ENCODE data around the gene ZNF664.

ZNF664 gene

DNA sequence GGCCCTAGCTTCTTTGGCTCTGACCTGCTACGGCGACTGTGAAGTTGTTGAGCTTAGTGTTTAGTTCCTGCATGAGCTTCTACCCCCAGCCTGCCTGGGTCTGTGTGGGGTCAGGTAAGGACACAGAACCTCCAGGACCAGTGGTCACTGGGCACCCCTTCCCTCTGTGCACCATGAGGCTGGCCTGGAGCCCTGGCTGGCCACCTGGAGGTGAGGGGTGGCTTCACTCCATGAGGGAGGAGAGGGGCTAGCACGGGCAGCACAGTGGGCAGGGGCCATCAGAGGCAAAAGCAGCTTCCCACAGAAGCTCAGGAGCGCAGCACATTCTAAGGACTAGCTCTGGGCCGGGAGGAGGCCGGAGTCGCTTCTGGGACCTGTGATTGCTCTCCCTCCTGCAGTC is 37.1 kb upstream of the ZNF664 start:
- WGBS, result 91% methylated on average over 7 of the region's 7 CpGs
- H3K4me1 ChIP-seq (ENCODE audit: insufficient read depth, low read length), result no peaks in the 10 kb centered on the region
- H3K27me3 ChIP-seq (ENCODE audit: insufficient read depth, low read length), result no peaks in the 10 kb centered on the region
- no peak overlapping the region for H3K9ac ChIP-seq (ENCODE audit: low read depth, low read length)
- H3K4me3 ChIP-seq (ENCODE audit: low read length), result no peak overlapping the region
- no peaks in the 10 kb centered on the region for H3K9me3 ChIP-seq (ENCODE audit: insufficient read depth, low read depth, low read length)
- no peaks in the 10 kb centered on the region for H3K36me3 ChIP-seq (ENCODE audit: insufficient read depth, low read length)
- H3K27ac ChIP-seq (ENCODE audit: low read depth, low read length), result no peak overlapping the region

DNA sequence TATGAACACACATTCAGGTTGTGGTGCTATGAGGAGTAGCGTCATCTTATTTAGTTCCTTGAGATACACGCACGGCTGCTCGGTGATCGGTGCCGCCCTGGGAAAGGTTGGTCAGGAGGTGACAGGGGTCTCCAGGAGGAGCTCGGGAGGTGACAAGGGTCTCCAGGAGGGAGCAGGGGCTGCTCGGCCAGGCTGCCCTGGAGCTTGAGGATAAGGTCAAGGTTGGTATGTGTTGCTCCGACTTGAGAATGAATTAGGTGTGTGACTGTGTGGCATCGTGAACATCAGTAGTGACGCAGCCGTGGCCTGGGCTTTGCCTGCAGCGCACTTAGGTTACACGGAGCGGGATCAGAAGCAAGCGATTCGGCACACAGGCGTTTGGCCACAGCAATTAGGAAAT is 36.5 kb upstream of the ZNF664 start:
- H3K27ac ChIP-seq (ENCODE audit: low read depth, low read length), result no peak overlapping the region
- H3K4me1 ChIP-seq (ENCODE audit: insufficient read depth, low read length), result no peaks in the 10 kb centered on the region
- 93% methylated on average over 18 of the region's 18 CpGs for WGBS
- H3K9me3 ChIP-seq (ENCODE audit: insufficient read depth, low read depth, low read length), result peaks cover 2% of the 10 kb centered on the region; the same call in 1 of the 2 replicates
- H3K9ac ChIP-seq (ENCODE audit: low read depth, low read length), result no peak overlapping the region
- H3K36me3 ChIP-seq (ENCODE audit: insufficient read depth, low read length), result no peaks in the 10 kb centered on the region
- no peaks in the 10 kb centered on the region for H3K27me3 ChIP-seq (ENCODE audit: insufficient read depth, low read length)
- H3K4me3 ChIP-seq (ENCODE audit: low read length), result no peak overlapping the region

DNA sequence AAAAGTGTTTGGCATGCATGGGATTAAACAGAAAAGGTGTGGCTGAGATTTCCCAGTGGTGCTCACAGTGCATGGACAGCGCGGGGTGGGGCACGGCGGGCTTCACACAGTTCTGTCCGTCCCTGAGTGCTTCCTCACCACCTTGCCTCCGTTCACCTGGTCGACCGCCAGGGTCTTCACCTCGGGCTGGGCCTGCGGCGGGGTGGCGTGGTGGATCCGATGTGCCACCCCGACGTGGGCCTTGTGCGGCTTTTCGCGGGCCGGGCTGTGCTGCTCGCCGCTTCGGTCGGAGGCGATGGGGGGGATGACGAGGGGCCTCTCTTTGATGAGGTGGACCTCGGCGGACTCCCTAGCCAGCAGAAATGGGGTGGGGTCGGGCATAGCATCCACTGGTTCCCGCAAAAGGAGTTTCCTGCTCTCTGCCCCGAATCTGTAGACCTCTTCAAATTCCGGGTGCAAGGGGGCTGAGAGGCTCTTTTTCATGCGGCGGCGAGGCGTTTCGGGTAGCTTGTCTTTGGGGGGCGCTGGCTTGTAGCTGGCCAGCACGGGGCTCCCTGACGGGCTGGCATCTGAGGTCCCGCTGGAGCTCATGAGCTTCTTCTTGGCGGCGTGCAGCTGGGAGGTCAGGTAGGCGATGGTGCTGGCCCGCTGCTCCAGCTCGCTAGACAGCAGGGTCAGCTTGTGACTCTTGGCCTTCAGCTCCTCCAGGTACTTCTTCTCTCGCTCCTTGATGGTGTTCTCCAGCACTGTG is 35.9 kb upstream of the ZNF664 start:
- H3K9ac ChIP-seq (ENCODE audit: low read depth, low read length), result no peak overlapping the region
- H3K27ac ChIP-seq (ENCODE audit: low read depth, low read length), result no peak overlapping the region
- H3K4me3 ChIP-seq (ENCODE audit: low read length), result no peak overlapping the region
- H3K36me3 ChIP-seq (ENCODE audit: insufficient read depth, low read length), result no peaks in the 10 kb centered on the region
- no peaks in the 10 kb centered on the region for H3K27me3 ChIP-seq (ENCODE audit: insufficient read depth, low read length)
- 94% methylated on average over 46 of the region's 46 CpGs for WGBS
- H3K4me1 ChIP-seq (ENCODE audit: insufficient read depth, low read length), result no peaks in the 10 kb centered on the region
- H3K9me3 ChIP-seq (ENCODE audit: insufficient read depth, low read depth, low read length), result peaks cover 5% of the 10 kb centered on the region; the same call in 1 of the 2 replicates

DNA sequence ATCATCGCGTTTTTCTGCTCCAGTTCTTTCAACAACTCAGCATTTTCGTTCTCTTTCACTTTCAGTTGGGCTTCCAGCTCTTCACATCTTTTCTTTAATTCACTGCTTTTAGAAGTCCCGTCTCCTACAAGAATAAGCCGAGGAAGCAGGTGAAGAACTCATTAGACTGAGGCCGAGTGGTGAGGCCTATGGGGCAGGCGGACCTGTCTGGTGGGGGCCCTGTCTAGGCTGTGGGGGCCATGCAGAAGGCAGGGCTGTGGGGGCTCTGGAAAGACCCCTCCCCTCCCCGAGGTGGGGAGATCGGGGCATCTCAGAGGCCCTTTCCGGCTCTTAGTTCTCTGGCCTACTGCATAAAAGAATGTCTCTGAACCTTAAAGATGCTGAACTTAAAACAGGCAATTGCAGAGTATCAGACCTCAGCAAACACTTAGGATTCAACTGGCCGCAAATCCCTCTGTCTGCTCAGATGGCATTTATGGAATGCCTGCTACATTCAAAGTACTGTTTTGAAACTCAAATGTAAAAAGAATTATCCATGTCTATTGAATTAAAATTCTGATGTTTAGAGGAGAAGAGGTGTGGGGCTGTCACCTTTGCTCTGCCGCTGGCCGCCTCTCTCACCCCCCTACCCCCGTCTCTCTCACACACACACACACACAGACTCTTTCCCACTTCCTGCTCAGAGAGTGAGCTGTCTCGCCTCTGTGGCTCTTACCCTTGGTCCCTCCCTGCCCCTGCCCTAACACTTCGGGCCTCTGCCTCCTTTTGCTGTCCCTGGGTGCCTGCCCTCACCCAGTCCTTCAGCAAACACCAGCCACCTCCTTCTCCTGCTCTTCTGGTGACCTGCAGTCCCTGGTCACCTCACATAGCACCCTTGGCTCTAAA is 35.1 kb upstream of the ZNF664 start:
- H3K27ac ChIP-seq (ENCODE audit: low read depth, low read length), result no peak overlapping the region
- H3K4me1 ChIP-seq (ENCODE audit: insufficient read depth, low read length), result no peaks in the 10 kb centered on the region
- peaks cover 5% of the 10 kb centered on the region; the same call in 1 of the 2 replicates for H3K9me3 ChIP-seq (ENCODE audit: insufficient read depth, low read depth, low read length)
- H3K36me3 ChIP-seq (ENCODE audit: insufficient read depth, low read length), result no peaks in the 10 kb centered on the region
- H3K9ac ChIP-seq (ENCODE audit: low read depth, low read length), result no peak overlapping the region
- no peak overlapping the region for H3K4me3 ChIP-seq (ENCODE audit: low read length)
- H3K27me3 ChIP-seq (ENCODE audit: insufficient read depth, low read length), result no peaks in the 10 kb centered on the region
- 93% methylated on average over 16 of the region's 16 CpGs for WGBS

DNA sequence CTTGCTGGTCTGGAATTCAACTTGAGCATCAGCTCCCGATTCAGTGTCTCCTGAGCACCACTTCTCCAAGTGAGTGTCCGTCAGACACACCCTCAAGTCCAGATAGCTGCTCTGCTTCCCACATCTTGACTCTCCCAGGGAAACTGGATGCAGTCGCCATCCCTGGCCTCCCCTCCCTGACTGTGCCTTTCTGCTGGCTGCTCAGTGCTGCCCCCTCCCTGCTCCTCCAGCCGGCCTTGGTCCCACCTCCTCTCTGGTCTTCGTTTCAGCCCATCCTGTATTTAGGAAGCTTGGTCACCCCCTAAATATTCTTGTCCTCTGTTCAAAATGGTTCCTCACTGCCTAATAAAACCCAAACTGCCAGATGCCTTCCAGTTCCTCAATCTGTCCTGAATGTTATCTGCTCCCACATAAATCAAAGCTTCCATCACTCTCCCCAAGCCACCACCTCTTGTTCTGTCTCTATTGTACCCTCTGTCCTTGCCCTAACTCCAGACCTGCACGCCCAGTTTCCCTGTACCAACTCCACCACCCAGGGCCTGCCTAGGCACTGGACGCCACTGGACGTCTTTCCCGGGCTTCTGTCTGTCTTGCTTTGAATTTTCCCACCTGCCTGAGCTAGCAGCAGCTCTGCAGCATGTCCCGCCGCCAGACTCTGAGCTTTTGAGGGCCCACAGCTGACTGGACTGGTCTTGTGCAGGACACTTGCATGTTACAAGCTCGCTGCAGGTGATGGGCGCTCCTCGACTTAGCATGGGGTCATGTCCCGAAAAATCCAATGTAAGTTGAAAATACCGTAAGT is 34.1 kb upstream of the ZNF664 start:
- Histone ChIP-seq H3K27ac (ENCODE audit: low read depth, low read length) (no peak overlapping the region), H3K9me3 (ENCODE audit: insufficient read depth, low read depth, low read length) (peaks cover 5% of the 10 kb centered on the region; the same call in 1 of the 2 replicates), H3K27me3 (ENCODE audit: insufficient read depth, low read length) (no peaks in the 10 kb centered on the region), H3K4me3 (ENCODE audit: low read length) (no peak overlapping the region), H3K36me3 (ENCODE audit: insufficient read depth, low read length) (no peaks in the 10 kb centered on the region), H3K9ac (ENCODE audit: low read depth, low read length) (no peak overlapping the region), H3K4me1 (ENCODE audit: insufficient read depth, low read length) (no peaks in the 10 kb centered on the region)
- 80% methylated on average over 16 of the region's 16 CpGs for WGBS

DNA sequence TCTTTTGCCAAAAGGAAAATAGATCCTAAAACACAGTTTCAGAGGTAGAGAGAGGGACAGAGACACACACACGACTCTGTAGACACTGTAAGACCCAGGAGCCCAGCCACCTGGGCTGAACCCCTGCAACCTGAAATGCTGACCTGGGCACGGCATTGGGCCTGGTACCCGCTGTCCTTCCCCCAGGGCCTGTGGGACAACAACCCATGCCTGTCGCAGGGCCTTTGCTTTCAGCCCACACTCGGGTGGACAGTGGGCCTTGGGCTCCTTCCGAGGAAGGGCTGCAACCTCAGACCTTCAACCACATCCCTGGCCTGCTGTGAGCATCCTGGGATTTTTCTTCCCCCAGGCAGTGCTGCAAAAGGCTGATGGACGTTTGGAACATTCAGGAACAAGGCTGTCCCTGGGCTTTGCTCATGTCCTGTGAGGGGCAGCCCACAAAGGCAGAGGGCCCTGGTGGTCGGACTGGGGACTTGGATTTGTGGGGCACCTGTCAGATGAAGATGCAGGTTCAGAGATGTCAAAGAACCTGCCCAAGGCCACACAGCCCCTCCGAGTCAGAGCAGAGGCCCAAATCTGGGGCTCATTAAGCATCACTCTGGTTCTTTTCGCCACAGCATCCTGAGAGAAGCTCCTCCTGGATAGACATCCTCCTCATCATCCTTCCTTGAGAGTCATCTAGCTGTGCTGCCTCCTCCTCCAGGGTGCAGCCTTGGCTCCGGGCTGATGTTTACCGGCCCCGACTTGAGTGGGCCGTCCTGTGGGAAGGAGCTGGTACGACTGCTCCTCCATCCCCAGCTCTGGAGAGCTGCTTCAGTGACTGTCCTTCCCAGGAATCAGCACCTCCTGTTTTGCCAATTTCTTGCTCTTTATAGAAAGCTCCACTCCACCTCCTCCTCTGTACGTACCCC is 33.0 kb upstream of the ZNF664 start:
- no peak overlapping the region for H3K9ac ChIP-seq (ENCODE audit: low read depth, low read length)
- H3K4me3 ChIP-seq (ENCODE audit: low read length), result no peak overlapping the region
- H3K27ac ChIP-seq (ENCODE audit: low read depth, low read length), result no peak overlapping the region
- no peaks in the 10 kb centered on the region for H3K4me1 ChIP-seq (ENCODE audit: insufficient read depth, low read length)
- WGBS, result 91% methylated on average over 16 of the region's 16 CpGs
- H3K27me3 ChIP-seq (ENCODE audit: insufficient read depth, low read length), result peaks cover under 1% of the 10 kb centered on the region; the same call in 1 of the 2 replicates
- peaks cover 5% of the 10 kb centered on the region; the same call in 1 of the 2 replicates for H3K9me3 ChIP-seq (ENCODE audit: insufficient read depth, low read depth, low read length)
- H3K36me3 ChIP-seq (ENCODE audit: insufficient read depth, low read length), result no peaks in the 10 kb centered on the region

DNA sequence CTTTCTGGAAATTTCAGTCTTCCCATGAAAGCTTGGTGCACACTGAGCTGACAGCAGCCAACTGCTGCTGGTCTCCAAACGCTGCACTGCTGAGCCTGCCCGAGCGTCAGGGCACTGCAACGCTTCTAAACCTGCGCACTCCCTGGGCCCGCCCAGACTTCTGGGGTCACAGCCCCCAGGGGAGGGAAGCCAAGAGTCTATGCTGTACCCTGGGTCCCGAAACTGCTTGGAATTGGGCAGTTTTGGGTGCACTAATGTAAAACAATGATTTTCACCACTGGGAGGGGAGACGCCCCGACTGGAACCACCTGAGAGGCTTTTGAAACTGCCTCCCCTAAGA is 32.4 kb upstream of the ZNF664 start:
- H3K27me3 ChIP-seq (ENCODE audit: insufficient read depth, low read length), result peaks cover 2% of the 10 kb centered on the region; the same call in 1 of the 2 replicates
- no peaks in the 10 kb centered on the region for H3K4me1 ChIP-seq (ENCODE audit: insufficient read depth, low read length)
- H3K9ac ChIP-seq (ENCODE audit: low read depth, low read length), result no peak overlapping the region
- peaks cover 5% of the 10 kb centered on the region; the same call in 1 of the 2 replicates for H3K9me3 ChIP-seq (ENCODE audit: insufficient read depth, low read depth, low read length)
- no peak overlapping the region for H3K27ac ChIP-seq (ENCODE audit: low read depth, low read length)
- WGBS, result 94% methylated on average over 9 of the region's 9 CpGs
- no peak overlapping the region for H3K4me3 ChIP-seq (ENCODE audit: low read length)
- H3K36me3 ChIP-seq (ENCODE audit: insufficient read depth, low read length), result no peaks in the 10 kb centered on the region

DNA sequence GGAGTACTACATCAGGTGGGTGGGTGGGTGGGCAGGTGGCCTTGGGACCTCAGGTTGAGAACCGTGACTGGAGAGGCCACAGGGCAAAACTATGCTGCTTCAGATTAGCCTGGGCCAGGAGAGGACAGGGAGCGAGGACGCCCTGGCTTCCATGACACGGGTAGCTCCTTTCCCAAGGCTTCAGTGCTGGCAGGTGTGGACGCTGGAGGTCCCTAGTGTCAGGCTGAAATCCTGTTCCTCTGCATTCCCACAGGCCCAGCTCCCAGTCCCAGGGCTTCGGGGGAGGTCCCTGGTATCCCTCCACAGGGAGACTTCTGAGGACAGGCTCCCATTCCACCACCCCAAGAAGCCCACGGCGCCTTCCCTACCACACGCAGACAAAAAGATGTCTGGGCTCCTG is 32.0 kb upstream of the ZNF664 start:
- no peak overlapping the region for H3K27ac ChIP-seq (ENCODE audit: low read depth, low read length)
- H3K4me1 ChIP-seq (ENCODE audit: insufficient read depth, low read length), result no peaks in the 10 kb centered on the region
- H3K36me3 ChIP-seq (ENCODE audit: insufficient read depth, low read length), result no peaks in the 10 kb centered on the region
- 92% methylated on average over 9 of the region's 9 CpGs for WGBS
- no peak overlapping the region for H3K4me3 ChIP-seq (ENCODE audit: low read length)
- peaks cover 2% of the 10 kb centered on the region; the same call in 1 of the 2 replicates for H3K27me3 ChIP-seq (ENCODE audit: insufficient read depth, low read length)
- H3K9me3 ChIP-seq (ENCODE audit: insufficient read depth, low read depth, low read length), result peaks cover 5% of the 10 kb centered on the region; the same call in 1 of the 2 replicates
- H3K9ac ChIP-seq (ENCODE audit: low read depth, low read length), result no peak overlapping the region

DNA sequence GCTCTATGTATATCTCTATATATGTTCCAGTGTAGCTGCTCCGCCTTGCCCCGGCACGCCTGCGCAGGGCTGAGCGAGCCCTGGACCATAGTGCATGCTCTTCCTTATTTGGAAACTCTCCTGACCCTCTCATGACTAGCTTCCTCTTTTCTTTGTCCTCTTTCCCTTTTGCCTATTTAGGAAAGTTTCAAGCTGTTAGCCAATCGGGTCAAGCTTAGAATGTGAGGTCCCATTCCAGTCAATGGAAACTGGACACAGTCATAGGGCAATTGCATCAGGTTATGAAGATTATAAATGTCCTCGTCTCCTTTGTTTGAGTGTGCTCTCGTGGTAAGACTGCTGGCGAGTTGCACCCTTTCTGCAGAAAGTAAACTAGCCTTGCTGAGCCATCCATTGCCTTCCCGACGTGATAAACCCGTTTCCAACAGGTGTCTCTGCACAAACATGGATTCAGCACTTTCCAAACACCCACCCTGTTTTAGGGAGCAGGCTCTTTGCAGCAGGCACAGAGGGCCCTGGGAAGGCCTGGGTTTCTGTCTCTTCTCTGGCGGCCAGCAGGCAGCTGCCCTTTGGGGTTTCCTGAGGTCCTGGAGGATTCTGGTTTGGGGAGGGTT is 31.3 kb upstream of the ZNF664 start:
- WGBS, result 96% methylated on average over 13 of the region's 13 CpGs
- Histone ChIP-seq H3K9ac (ENCODE audit: low read depth, low read length) (no peak overlapping the region), H3K27me3 (ENCODE audit: insufficient read depth, low read length) (peaks cover 2% of the 10 kb centered on the region; the same call in 1 of the 2 replicates), H3K27ac (ENCODE audit: low read depth, low read length) (no peak overlapping the region), H3K9me3 (ENCODE audit: insufficient read depth, low read depth, low read length) (peaks cover 5% of the 10 kb centered on the region; the same call in 1 of the 2 replicates), H3K4me1 (ENCODE audit: insufficient read depth, low read length) (no peaks in the 10 kb centered on the region), H3K4me3 (ENCODE audit: low read length) (no peak overlapping the region), H3K36me3 (ENCODE audit: insufficient read depth, low read length) (no peaks in the 10 kb centered on the region)

DNA sequence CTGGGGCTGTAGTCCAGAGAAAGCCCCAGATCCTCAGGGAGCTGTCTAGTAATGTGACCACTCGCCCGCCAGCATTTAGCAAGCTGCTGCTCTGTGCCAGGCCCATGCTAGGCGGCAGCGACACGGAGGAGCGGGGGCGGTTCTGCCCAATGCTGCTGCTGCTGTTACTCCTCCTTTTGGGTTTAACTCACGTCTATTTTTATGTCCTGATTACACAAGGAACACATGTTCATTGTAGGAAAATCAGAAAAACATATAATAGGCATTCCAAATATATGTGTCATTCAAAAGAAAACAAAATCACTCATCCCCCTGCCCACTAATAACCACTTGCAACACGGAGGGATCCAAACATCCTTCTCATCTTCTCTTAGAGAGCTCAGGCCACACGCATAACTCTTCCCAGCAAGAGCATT is 30.8 kb upstream of the ZNF664 start:
- WGBS, result 91% methylated on average over 10 of the region's 10 CpGs

More for the DNA sequence above, 30.8 kb upstream of the ZNF664 start:
- H3K4me1 ChIP-seq (ENCODE audit: insufficient read depth, low read length), result no peaks in the 10 kb centered on the region
- H3K27ac ChIP-seq (ENCODE audit: low read depth, low read length), result no peak overlapping the region
- H3K9me3 ChIP-seq (ENCODE audit: insufficient read depth, low read depth, low read length), result peaks cover 5% of the 10 kb centered on the region; the same call in 1 of the 2 replicates
- H3K36me3 ChIP-seq (ENCODE audit: insufficient read depth, low read length), result no peaks in the 10 kb centered on the region
- no peak overlapping the region for H3K9ac ChIP-seq (ENCODE audit: low read depth, low read length)
- H3K4me3 ChIP-seq (ENCODE audit: low read length), result no peak overlapping the region
- peaks cover 2% of the 10 kb centered on the region; the same call in 1 of the 2 replicates for H3K27me3 ChIP-seq (ENCODE audit: insufficient read depth, low read length)
